HepG2 (cell line): ENCODE measurements around the gene ZNF326. TPM values are rescaled to one million over a fixed set of nuclear protein-coding genes. Genes with fewer than 3 reads are reported as not detected.

Source experiments
- FOXO4 ChIP-seq: sonication (generic); formaldehyde crosslinking; conservative IDR thresholded peaks from 2 replicates; pipeline ENCODE4 v1.8.1; 2023; ENCODE audit warnings: missing genetic modification reagents
- GMEB2 ChIP-seq: IDR thresholded peaks from 2 replicates; pipeline ENCODE4 v1.6.1; 2016; ENCODE audit warnings: missing biosample characterization, missing genetic modification reagents, low read depth
- IRF2 ChIP-seq: IDR thresholded peaks from 2 replicates; pipeline ENCODE4 v1.6.1; 2018; ENCODE audit warnings: missing genetic modification reagents, missing compliant biosample characterization
- ISX ChIP-seq: sonication (generic); formaldehyde crosslinking; conservative IDR thresholded peaks from 2 replicates; pipeline ENCODE4 v1.5.0; 2020; ENCODE audit warnings: missing genetic modification reagents
- PBX2 ChIP-seq: IDR thresholded peaks from 2 replicates; pipeline ENCODE4 v1.6.1; 2016; ENCODE audit warnings: control low read depth
- REL ChIP-seq: sonication (generic); formaldehyde crosslinking; conservative IDR thresholded peaks from 2 replicates; pipeline ENCODE4 v1.8.0; 2022; ENCODE audit warnings: mild to moderate bottlenecking, missing genetic modification reagents, moderate library complexity
- SIN3B ChIP-seq: fragments of 150-350 bp; IDR thresholded peaks from 2 replicates; pipeline ENCODE4 v1.6.1; 2014; ENCODE audit warnings: low read length
- SNAPC4 ChIP-seq: sonication (generic); formaldehyde crosslinking; IDR thresholded peaks from 2 replicates; pipeline ENCODE4 v1.4.0; 2020; ENCODE audit warnings: mild to moderate bottlenecking, missing genetic modification reagents
- SPEN ChIP-seq: sonication (generic); formaldehyde crosslinking; IDR thresholded peaks from 2 replicates; pipeline ENCODE4 v1.5.1; 2020; ENCODE audit warnings: low read depth, mild to moderate bottlenecking, missing genetic modification reagents
- ZNF17 ChIP-seq: sonication (generic); formaldehyde crosslinking; IDR thresholded peaks from 2 replicates; pipeline ENCODE4 v1.5.0; 2020; ENCODE audit warnings: mild to moderate bottlenecking, missing genetic modification reagents
- ZNF331 ChIP-seq: sonication (generic); formaldehyde crosslinking; IDR thresholded peaks from 2 replicates; pipeline ENCODE4 v1.4.0; 2020; ENCODE audit warnings: missing genetic modification reagents
- ZNF333 ChIP-seq: sonication (generic); formaldehyde crosslinking; IDR thresholded peaks from 2 replicates; pipeline ENCODE4 v1.4.0; 2020; ENCODE audit warnings: mild to moderate bottlenecking, missing genetic modification reagents, borderline replicate concordance
- ZNF33A ChIP-seq: sonication (generic); formaldehyde crosslinking; IDR thresholded peaks from 2 replicates; pipeline ENCODE4 v1.5.1; 2020; ENCODE audit warnings: missing genetic modification reagents, mild to moderate bottlenecking, moderate library complexity, borderline replicate concordance
- ZNF382 ChIP-seq: sonication (generic); formaldehyde crosslinking; IDR thresholded peaks from 2 replicates; pipeline ENCODE4 v1.5.0; 2020; ENCODE audit warnings: missing genetic modification reagents, mild to moderate bottlenecking, borderline replicate concordance
- ZNF44 ChIP-seq: sonication (generic); formaldehyde crosslinking; IDR thresholded peaks from 2 replicates; pipeline ENCODE4 v1.5.1; 2020; ENCODE audit warnings: mild to moderate bottlenecking, missing genetic modification reagents
- ZNF547 ChIP-seq: sonication (generic); formaldehyde crosslinking; IDR thresholded peaks from 2 replicates; pipeline ENCODE4 v1.5.1; 2020; ENCODE audit warnings: mild to moderate bottlenecking, missing genetic modification reagents
- ZNF572 ChIP-seq: sonication (generic); formaldehyde crosslinking; IDR thresholded peaks from 2 replicates; pipeline ENCODE4 v1.5.1; 2020; ENCODE audit warnings: mild to moderate bottlenecking, missing genetic modification reagents
- polyA plus RNA-seq, 8 experiments: library from polyadenylated mRNA; depleted of rRNA in 3 of 8; stranded (reverse) in 7 of 8; unstranded in 1 of 8; fragments of >200 nt; fragmentation: Illumina TruSeq in 4 of 8; extraction: Trizol in 4 of 8; gene quantifications; 2 replicates each; pipeline versions ENCODE4 v1.2.1 to v1.2.3, GENCODE V29; 2011 to 2016; ENCODE audit warnings: low read depth in 4 of 8, missing spikeins in 1 of 8, mixed read lengths in 1 of 8; ENCODE audit not compliant: insufficient read depth in 1 of 8
- total RNA-seq, 5 experiments: library from RNA; depleted of rRNA; stranded (reverse); fragments of >200 nt; fragmentation: Illumina TruSeq; extraction: Trizol; gene quantifications; 2 replicates each; pipeline ENCODE4 v1.2.3, GENCODE V29; 2016; ENCODE audit warnings: low read depth in 1 of 5

ZNF326 gene
- total and polyA plus RNA-seq, 2 of the 13 experiments (the other 11 are each of a cell fraction or from before 2014, with no cell fraction given) = 6.3 to 16.4 TPM

GRCh38 chr1:89994805-89995597 lies at the start of gene ZNF326 (continued):
- TF ChIP-seq PBX2 (CRISPR knock-in tag) (no peak), IRF2 (CRISPR knock-in tag) (0 out of 2 replicates have a peak, but pooled peaks have one; percentile 18), SPEN (CRISPR knock-in tag) (peak; percentile 88), ISX (0 out of 2 replicates have a peak, but pooled peaks have one; percentile 20), ZNF17 (no peak), SNAPC4 (CRISPR knock-in tag) (no peak), ZNF331 (CRISPR knock-in tag) (peak; percentile 66), ZNF44 (CRISPR knock-in tag) (no peak), REL (CRISPR knock-in tag) (peak; percentile 97), ZNF382 (no peak), ZNF33A (no peak), ZNF547 (CRISPR knock-in tag) (peak; percentile 94), SIN3B (no peak; the same call in 1 of the 2 replicates), ZNF572 (CRISPR knock-in tag) (no peak), ZNF333 (CRISPR knock-in tag) (peak; percentile 63; the same call in 1 of the 2 replicates), GMEB2 (CRISPR knock-in tag) (0 out of 2 replicates have a peak, but pooled peaks have one; percentile 54), FOXO4 (CRISPR knock-in tag) (no peak)
